NCI-H526 (cell line): Measurements from ENCODE around the gene LIN7A.

ENCODE experiments used
- DNase-seq, 2 experiments: peaks; one replicate each; lab custom pipeline; 2025; lab: John Stamatoyannopoulos, UW

LIN7A gene

GRCh38 chr12:80937391-80938238, at the start of gene LIN7A:
LIN7A (minus strand) TSS chr12:80937934; CDS start chr12:80937722, 212 bp downstream.
- DNase-seq, result peak; percentile 25 to 68

GRCh38 chr12:80986224-80986623, 48.5 kb upstream of the LIN7A start:
- no peak for DNase-seq

GRCh38 chr12:80979816-80980215, 42.1 kb upstream of the LIN7A start:
- DNase-seq, result no peak

- DNase-seq, result no peak
Measured at GRCh38 chr12:80979251-80979650, 41.5 kb upstream of the LIN7A start.

GRCh38 chr12:80977346-80977745, 39.6 kb upstream of the LIN7A start:
- DNase-seq, result peak; percentile 26 to 45

- DNase-seq, result no peak
Measured at GRCh38 chr12:80968326-80968725, 30.6 kb upstream of the LIN7A start.

GRCh38 chr12:80967565-80967964, 29.8 kb upstream of the LIN7A start:
- DNase-seq, result no peak

GRCh38 chr12:80966001-80966400, 28.3 kb upstream of the LIN7A start:
- DNase-seq, result no peak

- no peak for DNase-seq
Measured at GRCh38 chr12:80958162-80958561, 20.4 kb upstream of the LIN7A start.

GRCh38 chr12:80954857-80955520, 17.3 kb upstream of the LIN7A start:
- DNase-seq, result no peak

- no peak for DNase-seq
Measured at GRCh38 chr12:80952443-80952842, 14.7 kb upstream of the LIN7A start.

- no peak for DNase-seq
Measured at GRCh38 chr12:80946591-80946990, 8.9 kb upstream of the LIN7A start.

- DNase-seq, result no peak
Measured at GRCh38 chr12:80943338-80943737, 5.6 kb upstream of the LIN7A start.

- DNase-seq, result no peak
Measured at GRCh38 chr12:80941916-80942315, 4.2 kb upstream of the LIN7A start.

GRCh38 chr12:80939231-80939950, 1.7 kb upstream of the LIN7A start:
- DNase-seq, result no peak

GRCh38 chr12:80938397-80938796, 663 bp upstream of the LIN7A start:
- DNase-seq, result no peak

GRCh38 chr12:80936642-80937390, 918 bp downstream of the LIN7A start:
- peak; percentile 54 to 83 for DNase-seq

GRCh38 chr12:80936353-80936641, 1.4 kb downstream of the LIN7A start:
- DNase-seq, result no peak

GRCh38 chr12:80935111-80935510, 2.6 kb downstream of the LIN7A start:
- no peak for DNase-seq

GRCh38 chr12:80925983-80926382, 11.8 kb downstream of the LIN7A start:
- peak; percentile 6 to 9 for DNase-seq

GRCh38 chr12:80925237-80925636, 12.5 kb downstream of the LIN7A start:
- DNase-seq, result no peak

- DNase-seq, result no peak
Measured at GRCh38 chr12:80924437-80924836, 13.3 kb downstream of the LIN7A start.
